GM23248 (cell line): Measurements from ENCODE around the gene GTF2IRD2.
"Not testable (repeated sequence)": the region's sequence is repeated elsewhere in the genome, so short reads cannot be mapped to it uniquely, and the experiment has no call there.

Experiments used
- EZH2 ChIP-seq: fragments of 200-600 bp; sonication (generic); IDR thresholded peaks from 2 replicates; pipeline ENCODE4 v1.6.1; 2018; ENCODE audit warnings: antibody characterized with exemption, mild to moderate bottlenecking; ENCODE audit not compliant: insufficient read depth, poor library complexity, severe bottlenecking
- EZH2phosphoT487 ChIP-seq: fragments of 200-600 bp; sonication (generic); IDR thresholded peaks from 2 replicates; pipeline ENCODE4 v1.6.1; 2018; ENCODE audit warnings: antibody characterized with exemption, moderate library complexity, mild to moderate bottlenecking, low read depth; ENCODE audit not compliant: insufficient read depth

GRCh38 chr7:74775111-74775510, 76.3 kb downstream of the GTF2IRD2 start:
- TF ChIP-seq EZH2, EZH2phosphoT487: not testable (repeated sequence)
